ENCODE data around the gene LRG1. TPM values are rescaled to one million over a fixed set of nuclear protein-coding genes. Genes with fewer than 3 reads are reported as not detected.
A peak's percentile ranks its signal among the peaks of the same experiment; 100 is the strongest.
"Not testable (repeated sequence)": the region's sequence is repeated elsewhere in the genome, so short reads cannot be mapped to it uniquely, and the experiment has no call there.

LRG1 gene
- total and polyA plus RNA-seq, 3 experiments from 2014 or later, result 0.06 TPM; not detected in 2

DNA sequence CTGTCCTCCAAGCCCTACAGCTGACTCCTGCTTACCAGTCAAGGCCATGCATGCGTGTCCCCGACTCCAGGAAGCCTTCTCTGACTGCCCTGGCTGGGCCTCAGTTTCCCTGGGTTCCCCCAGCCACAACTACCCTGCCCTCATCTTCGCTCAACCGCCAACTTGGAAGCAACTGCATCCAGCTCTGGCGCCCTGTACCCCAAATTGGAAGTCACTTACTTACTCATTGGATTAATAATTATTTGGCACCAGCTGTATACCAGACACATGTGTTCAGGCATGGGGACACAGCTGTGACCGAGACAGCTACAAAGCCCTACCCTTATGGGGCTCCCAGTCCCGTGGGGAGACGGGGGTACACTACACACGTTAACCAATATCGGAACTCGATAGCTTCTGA is 30.6 kb upstream of the LRG1 start:
- H3K9me3 ChIP-seq (ENCODE audit: low read length), result no peaks in the 10 kb centered on the region
- Mint-ChIP-seq H3K27me3 (peaks cover 7 to 18% of the 10 kb centered on the region in 2 donors), H3K4me1 (no peaks in the 10 kb centered on the region), H3K27ac (peak overlapping the region in 1 of 8 donors; percentile 26), H3K4me3 (no peak overlapping the region), H3K9me3 (no peaks in the 10 kb centered on the region), H3K36me3 (no peaks in the 10 kb centered on the region)
- no peaks in the 10 kb centered on the region for H3K36me3 ChIP-seq (ENCODE audit: insufficient read depth, low read length)
- POLR2A ChIA-PET, result no interaction called here
- H3K4me3 ChIP-seq (ENCODE audit: low read length), result no peak overlapping the region
- DNase-seq, result no peak
- CTCF ChIA-PET, result interaction anchor here (1.3 to 3.9 kb wide), 2 partner anchors 12 to 66 kb away, joined by 4 to 21 read pairs; no protein-coding TSS in a partner anchor
- H3K27me3 ChIP-seq (ENCODE audit: insufficient read depth, low read length, poor library complexity, severe bottlenecking), result peaks cover 4% of the 10 kb centered on the region
- H3K27ac ChIP-seq (ENCODE audit: low read depth, low read length), result no peak overlapping the region
- H3K4me1 ChIP-seq (ENCODE audit: insufficient read depth, low read length), result no peaks in the 10 kb centered on the region

- H3K4me3 ChIP-seq (ENCODE audit: low read length), result no peak overlapping the region
- peaks cover 6 to 15% of the 10 kb centered on the region in 2 donors for H3K27me3 Mint-ChIP-seq
- CTCF ChIA-PET, result interaction anchor here (1.8 to 6.1 kb wide), 2 partner anchors 65 to 68 kb away, joined by 8 to 38 read pairs; no protein-coding TSS in a partner anchor
These were observed 29.1 kb upstream of the LRG1 start for GRCh38 chr19:4568886-4569285.

GRCh38 chr19:4567584-4568071 is 27.8 kb upstream of the LRG1 start:
- H3K27ac Mint-ChIP-seq, result peak overlapping the region in 1 of 8 donors; percentile 14
- H3K4me1 Mint-ChIP-seq, result no peaks in the 10 kb centered on the region
- Histone ChIP-seq H3K4me3 (ENCODE audit: low read length) (no peak overlapping the region), H3K4me1 (ENCODE audit: insufficient read depth, low read length) (no peaks in the 10 kb centered on the region), H3K9me3 (ENCODE audit: low read length) (no peaks in the 10 kb centered on the region), H3K36me3 (ENCODE audit: insufficient read depth, low read length) (no peaks in the 10 kb centered on the region), H3K27ac (ENCODE audit: low read depth, low read length) (no peak overlapping the region), H3K27me3 (ENCODE audit: insufficient read depth, low read length, poor library complexity, severe bottlenecking) (no peaks in the 10 kb centered on the region)
- no peaks in the 10 kb centered on the region for H3K9me3 Mint-ChIP-seq
- H3K36me3 Mint-ChIP-seq, result no peaks in the 10 kb centered on the region
- no peak overlapping the region for H3K4me3 Mint-ChIP-seq
- ChIA-PET CTCF (interaction anchor here (1.3 to 6.1 kb wide), 5 partner anchors 9 to 69 kb away, joined by 3 to 38 read pairs (median 8); no protein-coding TSS in a partner anchor), POLR2A (interaction anchor here (0.6 kb wide), 1 partner anchor 224 kb away, joined by 5 read pairs; the partner anchor contains the start of gene FEM1A)
- peaks cover 6 to 11% of the 10 kb centered on the region in 2 donors for H3K27me3 Mint-ChIP-seq
- peak; percentile 26 to 70 (median 47) for DNase-seq

More at GRCh38 chr19:4568886-4569285, 29.1 kb upstream of the LRG1 start:
- H3K36me3 Mint-ChIP-seq, result no peaks in the 10 kb centered on the region
- H3K9me3 Mint-ChIP-seq, result no peaks in the 10 kb centered on the region
- POLR2A ChIA-PET, result no interaction called here
- H3K27ac Mint-ChIP-seq, result no peak overlapping the region
- Histone ChIP-seq H3K27ac (ENCODE audit: low read depth, low read length) (no peak overlapping the region), H3K27me3 (ENCODE audit: insufficient read depth, low read length, poor library complexity, severe bottlenecking) (no peaks in the 10 kb centered on the region), H3K9me3 (ENCODE audit: low read length) (no peaks in the 10 kb centered on the region), H3K36me3 (ENCODE audit: insufficient read depth, low read length) (no peaks in the 10 kb centered on the region), H3K4me1 (ENCODE audit: insufficient read depth, low read length) (no peaks in the 10 kb centered on the region)
- no peak overlapping the region for H3K4me3 Mint-ChIP-seq
- no peak for DNase-seq
- no peaks in the 10 kb centered on the region for H3K4me1 Mint-ChIP-seq

GRCh38 chr19:4566402-4567051 is 26.7 kb upstream of the LRG1 start:
- Mint-ChIP-seq H3K4me3 (no peak overlapping the region), H3K27me3 (peaks cover 6 to 11% of the 10 kb centered on the region in 2 donors), H3K9me3 (no peaks in the 10 kb centered on the region), H3K36me3 (no peaks in the 10 kb centered on the region), H3K4me1 (no peaks in the 10 kb centered on the region), H3K27ac (no peak overlapping the region)
- H3K4me1 ChIP-seq (ENCODE audit: insufficient read depth, low read length), result no peaks in the 10 kb centered on the region
- no peak overlapping the region for H3K4me3 ChIP-seq (ENCODE audit: low read length)
- ChIA-PET CTCF (interaction anchor here (1.3 to 6.1 kb wide), 5 partner anchors 10 to 225 kb away, joined by 3 to 38 read pairs (median 4); partner anchors contain the start of gene FEM1A), POLR2A (no interaction called here)
- H3K27ac ChIP-seq (ENCODE audit: low read depth, low read length), result no peak overlapping the region
- no peaks in the 10 kb centered on the region for H3K27me3 ChIP-seq (ENCODE audit: insufficient read depth, low read length, poor library complexity, severe bottlenecking)
- DNase-seq, result no peak
- no peaks in the 10 kb centered on the region for H3K36me3 ChIP-seq (ENCODE audit: insufficient read depth, low read length)
- H3K9me3 ChIP-seq (ENCODE audit: low read length), result no peaks in the 10 kb centered on the region

- H3K27me3 Mint-ChIP-seq; CTCF ChIA-PET; H3K4me1 ChIP-seq (ENCODE audit: insufficient read depth, low read length); H3K36me3 Mint-ChIP-seq; H3K36me3 ChIP-seq (ENCODE audit: insufficient read depth, low read length); H3K4me3 ChIP-seq (ENCODE audit: low read length); DNase-seq; H3K27me3 ChIP-seq (ENCODE audit: insufficient read depth, low read length, poor library complexity, severe bottlenecking); H3K4me1 Mint-ChIP-seq; POLR2A ChIA-PET; H3K4me3 Mint-ChIP-seq; H3K27ac Mint-ChIP-seq; H3K9me3 Mint-ChIP-seq; H3K27ac ChIP-seq (ENCODE audit: low read depth, low read length); H3K9me3 ChIP-seq (ENCODE audit: low read length): not testable (repeated sequence)
These were observed 23.7 kb upstream of the LRG1 start for GRCh38 chr19:4563562-4563961.

DNA sequence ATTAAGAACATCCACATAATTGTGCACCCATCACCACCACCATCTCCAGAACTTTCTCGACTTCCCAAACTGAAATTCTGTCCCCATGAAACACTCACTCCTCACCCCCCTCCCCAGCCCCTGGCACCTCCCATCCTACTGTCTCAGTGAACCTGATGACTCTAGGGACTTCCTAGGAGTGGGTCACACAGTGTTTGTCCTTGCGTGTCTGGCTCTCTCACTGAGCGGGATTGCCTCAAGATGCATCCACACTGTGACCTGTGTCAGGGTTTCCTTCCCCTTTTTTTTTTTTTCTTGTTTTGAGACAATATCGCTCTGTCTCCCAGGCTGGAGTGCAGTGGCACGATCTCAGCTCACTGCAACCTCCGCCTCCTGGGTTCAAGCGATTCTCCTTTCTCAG is 22.2 kb upstream of the LRG1 start:
- H3K27ac ChIP-seq (ENCODE audit: low read depth, low read length); DNase-seq; H3K4me3 ChIP-seq (ENCODE audit: low read length); H3K36me3 Mint-ChIP-seq; H3K9me3 ChIP-seq (ENCODE audit: low read length); H3K4me3 Mint-ChIP-seq; H3K4me1 Mint-ChIP-seq; H3K36me3 ChIP-seq (ENCODE audit: insufficient read depth, low read length); H3K27me3 Mint-ChIP-seq; CTCF ChIA-PET; H3K4me1 ChIP-seq (ENCODE audit: insufficient read depth, low read length); H3K27ac Mint-ChIP-seq; H3K27me3 ChIP-seq (ENCODE audit: insufficient read depth, low read length, poor library complexity, severe bottlenecking); H3K9me3 Mint-ChIP-seq; POLR2A ChIA-PET: not testable (repeated sequence)

DNA sequence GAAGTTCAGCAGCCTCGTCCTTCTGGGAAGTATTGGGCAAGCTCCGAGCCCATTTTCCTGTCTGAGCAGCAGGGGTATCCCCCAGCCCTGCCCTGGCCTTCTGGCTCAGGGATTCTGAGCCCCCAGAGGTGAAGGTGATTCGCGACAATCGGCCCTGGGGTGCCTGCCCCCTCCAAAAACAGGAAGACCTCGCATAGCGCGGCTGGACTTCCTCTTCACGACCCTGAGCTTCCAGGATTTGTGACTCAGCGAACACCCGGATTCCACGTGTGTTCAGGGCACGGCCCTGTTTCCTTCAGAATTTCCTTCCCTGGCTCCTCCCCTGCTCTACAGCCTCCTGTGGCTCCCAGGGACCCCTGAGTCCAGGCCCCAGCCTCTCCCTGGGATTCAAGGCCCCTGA is 19.7 kb upstream of the LRG1 start, which contains the start of gene SEMA6B:
Gene SEMA6B (minus strand): TSS at position 116 of the 400 bp plus-strand sequence. CDS start 1,227 bp downstream, outside the sequence.
- peak within 1 kb of the TSS in 1 of 7 donors; percentile 63 for H3K4me3 Mint-ChIP-seq
- Histone ChIP-seq H3K27me3 (ENCODE audit: insufficient read depth, low read length, poor library complexity, severe bottlenecking) (no peaks in the 10 kb centered on the region), H3K9me3 (ENCODE audit: low read length) (no peaks in the 10 kb centered on the region), H3K4me1 (ENCODE audit: insufficient read depth, low read length) (no peaks in the 10 kb centered on the region), H3K36me3 (ENCODE audit: insufficient read depth, low read length) (no peaks in the 10 kb centered on the region), H3K27ac (ENCODE audit: low read depth, low read length) (no peak within 1 kb of the TSS), H3K4me3 (ENCODE audit: low read length) (no peak within 1 kb of the TSS)
- H3K9me3 Mint-ChIP-seq, result no peaks in the 10 kb centered on the region
- H3K27me3 Mint-ChIP-seq, result peaks cover 0 to 4% of the 10 kb centered on the region in 2 donors
- no peak for DNase-seq
- H3K27ac Mint-ChIP-seq, result peak within 1 kb of the TSS in 1 of 8 donors; percentile 79
- ChIA-PET POLR2A (no interaction called here), CTCF (no interaction called here)
- H3K4me1 Mint-ChIP-seq, result no peaks in the 10 kb centered on the region
- H3K36me3 Mint-ChIP-seq, result no peaks in the 10 kb centered on the region
